HCT116 (cell line): Measurements from ENCODE around the gene TMEM184A.

Source experiments
- POLR2A ChIP-seq: IDR thresholded peaks from 2 replicates; pipeline ENCODE4 v1.7.0; 2011; ENCODE audit warnings: borderline replicate concordance; ENCODE audit not compliant: insufficient read depth, insufficient read length; ENCODE audit errors: extremely low read depth
- POLR2AphosphoS5 ChIP-seq: IDR thresholded peaks from 2 replicates; pipeline ENCODE4 v1.6.1; 2011; ENCODE audit warnings: mild to moderate bottlenecking, low read depth, low read length, moderate library complexity
- SP1 ChIP-seq: IDR thresholded peaks from 2 replicates; pipeline ENCODE4 v1.6.1; 2012; ENCODE audit warnings: low read depth
- YY1 ChIP-seq: IDR thresholded peaks from 2 replicates; pipeline ENCODE4 v1.6.1; 2011; ENCODE audit warnings: low read length, low read depth, moderate library complexity, mild to moderate bottlenecking; ENCODE audit not compliant: insufficient replicate concordance; ENCODE audit errors: extremely low read depth
- ZNF274 ChIP-seq: fragments of 200-500 bp; sonication (Bioruptor generic); IDR thresholded peaks from 2 replicates; pipeline ENCODE4 v1.6.1; 2014; ENCODE audit warnings: mild to moderate bottlenecking, low read depth, low read length, inconsistent platforms

DNA sequence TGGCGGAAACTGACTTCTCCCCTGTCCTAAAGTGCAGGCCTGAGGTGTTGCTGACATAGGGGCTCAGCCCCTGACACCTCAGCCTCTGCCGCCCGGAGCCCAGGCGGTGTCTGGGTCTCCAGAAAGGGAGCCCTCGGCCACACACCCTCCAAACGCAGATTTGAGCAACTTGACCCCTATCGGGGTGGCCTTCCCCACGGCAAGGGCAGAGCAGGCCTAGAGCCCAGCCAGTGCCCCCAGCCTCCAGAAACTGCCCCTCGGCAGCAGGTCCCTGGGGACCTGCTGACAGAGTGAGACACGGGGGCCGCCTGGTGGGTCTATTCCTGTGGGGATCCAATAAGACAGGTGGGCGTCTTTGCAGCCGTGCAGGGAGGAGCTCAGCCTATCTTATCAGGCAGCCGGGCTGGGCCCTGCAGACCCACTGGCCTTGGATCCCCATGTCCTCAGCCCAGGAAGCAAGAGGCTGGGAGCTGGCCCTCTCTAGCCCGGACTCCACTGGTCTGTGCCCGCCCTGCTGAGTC, 11.0 kb downstream of the TMEM184A start:
- TF ChIP-seq YY1 (no peak), POLR2A (no peak), ZNF274 (no peak), POLR2AphosphoS5 (no peak), SP1 (no peak)
